Suprapubic skin (tissue), 4 donors: Measurements from ENCODE around the gene MAP2K5.

Experiments
- EP300 ChIP-seq: sonication (generic); formaldehyde crosslinking; IDR thresholded peaks from one replicate; pipeline ENCODE4 v1.6.1; 2017; ENCODE audit warnings: antibody characterized with exemption
- POLR2A ChIP-seq, 2 donors: fragments of 450-650 bp; IDR thresholded peaks; one replicate each; pipeline ENCODE4 v1.6.1; 2017; ENCODE audit warnings: antibody characterized with exemption in 2 of 2, mild to moderate bottlenecking in 2 of 2, moderate library complexity in 2 of 2
- POLR2AphosphoS5 ChIP-seq, 3 donors: sonication (generic); formaldehyde crosslinking; IDR thresholded peaks; one replicate each; pipeline ENCODE4 v1.6.1; 2017; ENCODE audit warnings: antibody characterized with exemption in 3 of 3
- TF ChIP-seq, protein P1 (sequence below), 2 donors: fragments of 200-600 bp in 1 of 2; fragments of 450-650 bp in 1 of 2; sonication (generic) in 1 of 2; IDR thresholded peaks; one replicate each; pipeline ENCODE4 v1.5.1; 2016 to 2019; ENCODE audit warnings: antibody characterized with exemption in 2 of 2, mild to moderate bottlenecking in 1 of 2, moderate library complexity in 1 of 2

DNA sequence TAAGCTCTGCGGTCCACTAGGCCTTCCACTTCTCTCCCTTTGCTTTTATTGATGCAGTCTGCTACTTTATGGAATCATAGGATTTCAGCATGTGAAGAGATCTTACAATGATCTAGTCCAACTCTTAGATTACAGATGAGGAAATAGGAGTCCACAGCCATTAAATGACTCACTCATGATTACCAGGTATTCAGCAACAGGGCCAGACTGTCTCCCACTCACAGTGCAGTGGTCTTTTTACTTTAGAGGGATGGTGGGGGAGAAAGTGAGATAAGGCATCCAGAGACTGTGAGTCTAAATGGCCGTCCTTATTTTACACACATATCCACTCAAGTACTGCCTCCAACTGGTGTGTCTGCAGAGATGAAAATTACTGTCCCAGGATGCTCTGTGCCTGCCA, 194.3 kb downstream of the MAP2K5 start:
- TF ChIP-seq, protein P1, sequence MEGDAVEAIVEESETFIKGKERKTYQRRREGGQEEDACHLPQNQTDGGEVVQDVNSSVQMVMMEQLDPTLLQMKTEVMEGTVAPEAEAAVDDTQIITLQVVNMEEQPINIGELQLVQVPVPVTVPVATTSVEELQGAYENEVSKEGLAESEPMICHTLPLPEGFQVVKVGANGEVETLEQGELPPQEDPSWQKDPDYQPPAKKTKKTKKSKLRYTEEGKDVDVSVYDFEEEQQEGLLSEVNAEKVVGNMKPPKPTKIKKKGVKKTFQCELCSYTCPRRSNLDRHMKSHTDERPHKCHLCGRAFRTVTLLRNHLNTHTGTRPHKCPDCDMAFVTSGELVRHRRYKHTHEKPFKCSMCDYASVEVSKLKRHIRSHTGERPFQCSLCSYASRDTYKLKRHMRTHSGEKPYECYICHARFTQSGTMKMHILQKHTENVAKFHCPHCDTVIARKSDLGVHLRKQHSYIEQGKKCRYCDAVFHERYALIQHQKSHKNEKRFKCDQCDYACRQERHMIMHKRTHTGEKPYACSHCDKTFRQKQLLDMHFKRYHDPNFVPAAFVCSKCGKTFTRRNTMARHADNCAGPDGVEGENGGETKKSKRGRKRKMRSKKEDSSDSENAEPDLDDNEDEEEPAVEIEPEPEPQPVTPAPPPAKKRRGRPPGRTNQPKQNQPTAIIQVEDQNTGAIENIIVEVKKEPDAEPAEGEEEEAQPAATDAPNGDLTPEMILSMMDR (IDR thresholded peaks at IDR 0.05): no peak
- TF ChIP-seq POLR2A (IDR thresholded peaks at IDR 0.05) (no peak), EP300 (no peak), POLR2AphosphoS5 (IDR thresholded peaks at IDR 0.05) (no peak)
